GM21786 (cell line): ENCODE data around the gene SPEG.

Source experiments
- ATAC-seq: cut with Tn5 transposase; IDR thresholded peaks from one replicate; pipeline ENCODE4 v1.9.1; 2021; ENCODE audit not compliant: unreplicated experiment

The SPEG gene

DNA sequence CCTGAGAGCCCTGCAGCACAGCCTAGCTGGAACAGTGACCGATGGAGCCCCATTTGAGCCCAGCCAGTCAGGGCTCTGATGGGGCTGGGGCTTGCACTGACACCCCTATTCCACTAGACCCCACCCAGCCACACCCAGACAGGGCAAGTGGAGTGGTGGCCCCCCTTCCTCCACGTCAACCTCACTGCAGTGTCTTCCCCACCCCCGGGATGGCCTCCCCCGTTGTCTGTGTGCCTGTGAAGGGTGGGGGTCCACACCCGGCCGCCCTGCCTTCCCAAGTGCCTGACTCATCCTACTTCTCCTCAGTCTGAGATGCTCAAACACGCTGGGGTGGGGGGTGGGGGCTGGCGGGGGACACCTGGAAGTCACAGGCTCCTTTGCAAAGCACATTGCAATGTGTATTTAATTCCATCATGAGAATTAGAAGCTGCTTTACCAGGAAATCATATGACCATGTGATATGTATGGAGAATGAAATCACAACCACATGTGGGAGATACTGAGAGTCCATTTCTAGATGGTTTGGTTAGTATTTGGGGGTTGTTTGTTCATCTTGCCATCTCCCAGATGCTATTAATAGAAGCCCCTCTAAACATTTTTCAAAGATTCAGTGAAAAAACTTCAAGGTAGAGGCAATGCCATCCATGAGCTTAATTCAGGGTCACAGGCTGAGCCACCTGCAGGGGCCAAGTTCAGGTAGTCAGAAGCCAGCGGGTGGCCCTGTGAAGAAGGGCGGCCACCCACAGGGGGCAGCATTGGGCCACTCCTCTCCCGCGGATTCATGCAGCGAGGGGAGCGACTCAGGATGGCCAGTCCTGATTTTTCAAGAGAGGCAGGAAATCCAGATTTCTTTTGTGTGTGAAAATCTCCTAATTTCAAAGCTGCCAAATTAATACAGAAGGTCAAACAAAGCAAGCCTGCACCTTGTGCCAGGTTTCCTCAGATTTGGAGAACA is 41.3 kb downstream of the SPEG start:
- no peak for ATAC-seq

DNA sequence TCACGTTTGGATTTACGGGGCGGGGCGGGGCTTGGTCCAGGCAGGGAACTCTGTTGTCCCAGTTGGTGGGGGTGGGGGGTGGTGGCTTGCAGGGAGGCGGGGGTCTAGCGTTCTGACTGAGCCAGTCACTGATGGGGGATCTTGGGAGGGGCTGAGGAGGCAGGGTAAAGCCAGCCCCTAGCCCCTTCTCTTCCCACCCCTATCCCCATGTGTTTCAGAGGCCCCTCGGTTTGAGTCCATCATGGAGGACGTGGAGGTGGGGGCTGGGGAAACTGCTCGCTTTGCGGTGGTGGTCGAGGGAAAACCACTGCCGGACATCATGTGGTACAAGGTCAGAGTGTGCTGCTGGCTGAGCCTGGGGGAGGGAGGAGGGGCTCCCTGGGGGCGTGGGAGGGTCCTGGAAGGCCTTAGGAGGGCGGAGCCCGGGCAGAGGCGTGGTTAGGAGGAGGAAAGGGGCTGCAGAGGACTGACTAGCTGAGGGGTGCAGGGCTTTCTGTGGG is 42.1 kb downstream of the SPEG start:
- ATAC-seq: no peak

DNA sequence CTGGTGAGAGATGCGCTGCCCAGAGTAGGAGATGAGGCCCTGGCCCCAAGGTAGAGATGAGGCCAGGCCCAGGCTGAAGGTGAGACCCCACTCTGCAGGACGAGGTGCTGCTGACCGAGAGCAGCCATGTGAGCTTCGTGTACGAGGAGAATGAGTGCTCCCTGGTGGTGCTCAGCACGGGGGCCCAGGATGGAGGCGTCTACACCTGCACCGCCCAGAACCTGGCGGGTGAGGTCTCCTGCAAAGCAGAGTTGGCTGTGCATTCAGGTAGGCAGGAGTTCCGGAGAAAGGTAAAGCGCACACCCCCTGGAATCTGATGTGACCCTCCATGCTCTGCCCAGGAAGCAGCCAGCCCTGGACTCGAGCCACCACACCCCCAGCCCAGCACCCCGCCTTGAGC is 42.5 kb downstream of the SPEG start:
- no peak for ATAC-seq

DNA sequence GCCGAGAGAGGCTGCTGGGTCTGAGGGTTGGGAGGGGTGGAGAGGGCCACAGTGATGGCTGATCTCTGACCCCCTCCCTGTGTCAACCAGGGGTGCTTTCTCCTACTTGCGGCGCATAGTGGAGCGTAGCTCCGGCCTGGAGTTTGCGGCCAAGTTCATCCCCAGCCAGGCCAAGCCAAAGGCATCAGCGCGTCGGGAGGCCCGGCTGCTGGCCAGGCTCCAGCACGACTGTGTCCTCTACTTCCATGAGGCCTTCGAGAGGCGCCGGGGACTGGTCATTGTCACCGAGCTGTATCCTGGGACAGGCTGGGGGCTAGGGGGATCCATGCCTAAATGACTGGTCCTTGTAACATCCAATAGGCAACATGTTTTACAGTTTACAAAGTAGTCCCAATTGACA is 43.2 kb downstream of the SPEG start:
- ATAC-seq: no peak

DNA sequence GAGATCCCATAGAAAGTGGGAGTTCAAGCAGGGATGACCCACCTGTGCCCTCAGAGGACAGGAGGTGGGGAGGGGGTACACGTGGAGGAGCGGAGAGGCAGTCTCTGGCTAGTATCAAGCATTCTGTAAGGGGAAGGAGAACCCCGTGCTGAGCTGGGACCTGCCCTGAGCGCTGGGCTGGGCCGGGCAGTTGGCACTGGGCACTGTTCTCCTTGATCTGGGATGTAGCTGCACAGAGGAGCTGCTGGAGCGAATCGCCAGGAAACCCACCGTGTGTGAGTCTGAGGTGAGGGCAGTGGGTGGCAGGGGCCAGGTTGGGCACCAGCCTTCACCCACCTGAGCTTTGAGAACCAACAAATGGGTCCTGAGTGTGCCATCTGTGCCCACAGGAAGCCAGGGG is 44.3 kb downstream of the SPEG start:
- ATAC-seq: no peak

DNA sequence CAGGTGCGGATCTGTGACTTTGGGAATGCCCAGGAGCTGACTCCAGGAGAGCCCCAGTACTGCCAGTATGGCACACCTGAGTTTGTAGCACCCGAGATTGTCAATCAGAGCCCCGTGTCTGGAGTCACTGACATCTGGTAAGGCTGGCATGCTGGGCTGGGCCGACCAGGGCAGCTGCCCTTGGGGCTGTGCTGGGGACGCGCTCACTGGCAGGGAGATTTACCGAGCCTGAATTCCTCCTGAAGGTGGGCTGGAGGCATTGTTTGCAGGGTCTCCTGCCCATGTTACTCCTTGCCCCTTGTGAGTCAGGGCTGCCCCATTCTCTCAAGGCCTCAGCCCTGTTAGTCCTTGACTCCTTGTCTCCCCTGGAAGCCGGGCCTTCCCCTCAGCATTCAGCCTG is 45.4 kb downstream of the SPEG start:
- no peak for ATAC-seq

DNA sequence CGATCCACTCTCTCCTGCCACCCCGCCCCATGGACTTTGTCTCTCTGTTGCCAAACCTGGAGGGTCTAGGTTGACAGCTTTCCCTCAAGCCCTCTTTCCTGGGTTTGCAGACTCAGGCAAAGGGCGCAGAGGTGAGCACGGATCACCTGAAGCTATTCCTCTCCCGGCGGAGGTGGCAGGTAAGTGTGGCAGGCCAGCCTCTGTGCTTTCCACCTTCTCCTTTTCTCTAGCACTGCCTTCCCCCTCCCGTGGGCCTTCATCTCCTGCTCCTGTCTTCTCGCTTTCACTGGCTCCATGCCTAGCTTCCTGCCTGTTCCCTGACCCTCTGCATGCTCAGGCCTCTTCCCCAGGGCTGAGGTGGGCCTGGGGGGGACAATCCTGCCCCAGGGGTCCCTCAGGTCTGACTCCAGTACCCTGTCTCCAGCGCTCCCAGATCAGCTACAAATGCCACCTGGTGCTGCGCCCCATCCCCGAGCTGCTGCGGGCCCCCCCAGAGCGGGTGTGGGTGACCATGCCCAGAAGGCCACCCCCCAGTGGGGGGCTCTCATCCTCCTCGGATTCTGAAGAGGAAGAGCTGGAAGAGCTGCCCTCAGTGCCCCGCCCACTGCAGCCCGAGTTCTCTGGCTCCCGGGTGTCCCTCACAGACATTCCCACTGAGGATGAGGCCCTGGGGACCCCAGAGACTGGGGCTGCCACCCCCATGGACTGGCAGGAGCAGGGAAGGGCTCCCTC is 48.2 kb downstream of the SPEG start:
- no peak for ATAC-seq

DNA sequence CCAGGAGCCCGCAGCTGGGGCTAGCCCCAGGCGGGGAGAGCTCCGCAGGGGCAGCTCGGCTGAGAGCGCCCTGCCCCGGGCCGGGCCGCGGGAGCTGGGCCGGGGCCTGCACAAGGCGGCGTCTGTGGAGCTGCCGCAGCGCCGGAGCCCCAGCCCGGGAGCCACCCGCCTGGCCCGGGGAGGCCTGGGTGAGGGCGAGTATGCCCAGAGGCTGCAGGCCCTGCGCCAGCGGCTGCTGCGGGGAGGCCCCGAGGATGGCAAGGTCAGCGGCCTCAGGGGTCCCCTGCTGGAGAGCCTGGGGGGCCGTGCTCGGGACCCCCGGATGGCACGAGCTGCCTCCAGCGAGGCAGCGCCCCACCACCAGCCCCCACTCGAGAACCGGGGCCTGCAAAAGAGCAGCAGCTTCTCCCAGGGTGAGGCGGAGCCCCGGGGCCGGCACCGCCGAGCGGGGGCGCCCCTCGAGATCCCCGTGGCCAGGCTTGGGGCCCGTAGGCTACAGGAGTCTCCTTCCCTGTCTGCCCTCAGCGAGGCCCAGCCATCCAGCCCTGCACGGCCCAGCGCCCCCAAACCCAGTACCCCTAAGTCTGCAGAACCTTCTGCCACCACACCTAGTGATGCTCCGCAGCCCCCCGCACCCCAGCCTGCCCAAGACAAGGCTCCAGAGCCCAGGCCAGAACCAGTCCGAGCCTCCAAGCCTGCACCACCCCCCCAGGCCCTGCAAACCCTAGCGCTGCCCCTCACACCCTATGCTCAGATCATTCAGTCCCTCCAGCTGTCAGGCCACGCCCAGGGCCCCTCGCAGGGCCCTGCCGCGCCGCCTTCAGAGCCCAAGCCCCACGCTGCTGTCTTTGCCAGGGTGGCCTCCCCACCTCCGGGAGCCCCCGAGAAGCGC is 49.1 kb downstream of the SPEG start:
- ATAC-seq: no peak

DNA sequence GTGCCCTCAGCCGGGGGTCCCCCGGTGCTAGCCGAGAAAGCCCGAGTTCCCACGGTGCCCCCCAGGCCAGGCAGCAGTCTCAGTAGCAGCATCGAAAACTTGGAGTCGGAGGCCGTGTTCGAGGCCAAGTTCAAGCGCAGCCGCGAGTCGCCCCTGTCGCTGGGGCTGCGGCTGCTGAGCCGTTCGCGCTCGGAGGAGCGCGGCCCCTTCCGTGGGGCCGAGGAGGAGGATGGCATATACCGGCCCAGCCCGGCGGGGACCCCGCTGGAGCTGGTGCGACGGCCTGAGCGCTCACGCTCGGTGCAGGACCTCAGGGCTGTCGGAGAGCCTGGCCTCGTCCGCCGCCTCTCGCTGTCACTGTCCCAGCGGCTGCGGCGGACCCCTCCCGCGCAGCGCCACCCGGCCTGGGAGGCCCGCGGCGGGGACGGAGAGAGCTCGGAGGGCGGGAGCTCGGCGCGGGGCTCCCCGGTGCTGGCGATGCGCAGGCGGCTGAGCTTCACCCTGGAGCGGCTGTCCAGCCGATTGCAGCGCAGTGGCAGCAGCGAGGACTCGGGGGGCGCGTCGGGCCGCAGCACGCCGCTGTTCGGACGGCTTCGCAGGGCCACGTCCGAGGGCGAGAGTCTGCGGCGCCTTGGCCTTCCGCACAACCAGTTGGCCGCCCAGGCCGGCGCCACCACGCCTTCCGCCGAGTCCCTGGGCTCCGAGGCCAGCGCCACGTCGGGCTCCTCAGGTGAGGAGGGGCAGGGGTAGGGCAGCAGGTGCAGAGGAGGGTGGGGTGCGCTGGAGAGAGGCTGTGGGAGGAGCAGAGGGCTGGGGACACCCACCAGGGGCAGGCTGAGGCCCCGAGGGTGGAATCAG is 49.9 kb downstream of the SPEG start:
- ATAC-seq: no peak

DNA sequence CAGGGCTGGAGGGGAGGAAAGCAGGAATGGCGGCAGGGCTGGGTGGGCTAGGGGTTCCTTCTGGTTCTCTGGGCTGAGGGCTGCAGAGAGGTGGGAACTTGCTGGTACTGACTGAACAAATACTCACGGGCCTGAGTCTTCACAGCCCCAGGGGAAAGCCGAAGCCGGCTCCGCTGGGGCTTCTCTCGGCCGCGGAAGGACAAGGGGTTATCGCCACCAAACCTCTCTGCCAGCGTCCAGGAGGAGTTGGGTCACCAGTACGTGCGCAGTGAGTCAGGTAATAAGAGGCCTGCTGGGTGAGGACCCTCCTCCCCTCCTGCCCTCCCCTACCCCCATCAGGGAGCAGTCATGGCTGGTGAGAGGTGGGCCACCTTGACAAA is 50.5 kb downstream of the SPEG start:
- no peak for ATAC-seq

DNA sequence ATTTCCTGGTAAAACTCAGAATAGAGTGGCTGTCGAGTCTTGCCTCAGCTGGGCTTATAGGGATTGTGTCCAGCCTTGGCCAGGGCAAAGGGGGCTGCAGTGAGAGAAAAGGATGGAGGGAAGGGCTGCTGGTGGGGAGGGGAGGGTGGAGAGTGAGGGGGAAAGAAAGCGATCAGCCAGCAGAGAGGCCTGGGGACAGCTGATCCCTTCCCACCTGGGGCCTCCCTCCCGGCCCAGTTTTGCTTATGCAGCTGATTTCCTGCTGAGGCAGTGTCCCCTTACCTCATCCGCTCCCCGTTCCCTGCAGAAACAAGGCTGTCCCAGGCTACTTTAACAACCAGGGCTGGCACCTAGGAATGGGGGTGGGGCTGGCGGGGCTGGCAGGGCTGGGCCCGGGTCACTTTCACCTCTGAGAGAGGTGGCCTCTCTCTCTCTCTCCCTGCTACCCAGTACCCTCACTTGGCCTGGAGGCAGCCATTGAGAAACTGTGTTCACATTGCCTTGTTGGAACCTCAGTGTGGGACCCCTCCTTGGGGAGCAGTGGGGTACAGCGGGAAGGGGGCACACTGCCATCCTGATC is 51.8 kb downstream of the SPEG start:
- no peak for ATAC-seq

DNA sequence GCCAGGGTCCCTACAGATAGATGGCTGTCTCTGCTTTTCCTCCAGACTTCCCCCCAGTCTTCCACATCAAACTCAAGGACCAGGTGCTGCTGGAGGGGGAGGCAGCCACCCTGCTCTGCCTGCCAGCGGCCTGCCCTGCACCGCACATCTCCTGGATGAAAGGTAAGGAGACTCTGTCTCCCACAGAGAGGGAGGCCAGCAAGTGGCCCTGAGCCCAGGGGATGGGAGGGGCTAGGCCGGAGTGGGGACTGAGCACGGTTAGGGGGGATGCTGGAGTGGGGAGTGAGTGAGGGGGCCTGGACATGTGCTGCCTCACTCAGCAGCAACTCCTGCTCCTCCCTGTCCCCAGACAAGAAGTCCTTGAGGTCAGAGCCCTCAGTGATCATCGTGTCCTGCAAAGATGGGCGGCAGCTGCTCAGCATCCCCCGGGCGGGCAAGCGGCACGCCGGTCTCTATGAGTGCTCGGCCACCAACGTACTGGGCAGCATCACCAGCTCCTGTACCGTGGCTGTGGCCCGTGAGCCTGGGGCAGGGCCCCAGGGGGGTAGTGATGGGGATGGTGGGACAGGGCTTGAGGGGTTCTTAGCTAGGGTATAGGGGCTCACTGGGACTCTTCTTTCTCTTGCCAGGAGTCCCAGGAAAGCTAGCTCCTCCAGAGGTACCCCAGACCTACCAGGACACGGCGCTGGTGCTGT is 53.7 kb downstream of the SPEG start:
- ATAC-seq: no peak

DNA sequence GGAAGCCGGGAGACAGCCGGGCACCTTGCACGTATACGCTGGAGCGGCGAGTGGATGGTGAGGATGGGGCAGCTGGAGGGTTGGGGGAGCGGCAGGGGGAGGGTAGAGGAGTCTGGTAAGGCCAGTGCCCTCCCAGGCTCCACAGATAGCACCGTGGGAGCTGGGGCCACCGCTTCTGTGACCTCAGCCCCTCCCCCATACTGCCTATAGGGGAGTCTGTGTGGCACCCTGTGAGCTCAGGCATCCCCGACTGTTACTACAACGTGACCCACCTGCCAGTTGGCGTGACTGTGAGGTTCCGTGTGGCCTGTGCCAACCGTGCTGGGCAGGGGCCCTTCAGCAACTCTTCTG is 54.2 kb downstream of the SPEG start:
- ATAC-seq: no peak

DNA sequence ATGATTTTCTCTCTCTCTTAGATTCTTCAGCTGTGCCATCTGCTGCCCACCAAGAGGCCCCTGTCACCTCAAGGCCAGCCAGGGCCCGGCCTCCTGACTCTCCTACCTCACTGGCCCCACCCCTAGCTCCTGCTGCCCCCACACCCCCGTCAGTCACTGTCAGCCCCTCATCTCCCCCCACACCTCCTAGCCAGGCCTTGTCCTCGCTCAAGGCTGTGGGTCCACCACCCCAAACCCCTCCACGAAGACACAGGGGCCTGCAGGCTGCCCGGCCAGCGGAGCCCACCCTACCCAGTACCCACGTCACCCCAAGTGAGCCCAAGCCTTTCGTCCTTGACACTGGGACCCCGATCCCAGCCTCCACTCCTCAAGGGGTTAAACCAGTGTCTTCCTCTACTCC is 54.7 kb downstream of the SPEG start:
- ATAC-seq: no peak

DNA sequence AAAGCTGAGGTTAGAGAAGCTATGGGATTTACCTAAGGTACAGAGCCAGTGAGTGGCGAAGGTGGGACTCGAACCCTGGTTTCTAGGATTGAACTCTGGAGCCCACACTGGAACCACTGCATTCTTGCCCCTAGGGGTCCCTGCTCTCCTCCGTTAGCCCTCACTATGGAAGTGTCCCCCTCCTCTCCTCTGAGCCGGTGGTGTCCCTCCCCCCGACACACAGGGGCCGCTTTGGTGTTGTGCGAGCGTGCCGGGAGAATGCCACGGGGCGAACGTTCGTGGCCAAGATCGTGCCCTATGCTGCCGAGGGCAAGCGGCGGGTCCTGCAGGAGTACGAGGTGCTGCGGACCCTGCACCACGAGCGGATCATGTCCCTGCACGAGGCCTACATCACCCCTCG is 55.5 kb downstream of the SPEG start:
- ATAC-seq: no peak

DNA sequence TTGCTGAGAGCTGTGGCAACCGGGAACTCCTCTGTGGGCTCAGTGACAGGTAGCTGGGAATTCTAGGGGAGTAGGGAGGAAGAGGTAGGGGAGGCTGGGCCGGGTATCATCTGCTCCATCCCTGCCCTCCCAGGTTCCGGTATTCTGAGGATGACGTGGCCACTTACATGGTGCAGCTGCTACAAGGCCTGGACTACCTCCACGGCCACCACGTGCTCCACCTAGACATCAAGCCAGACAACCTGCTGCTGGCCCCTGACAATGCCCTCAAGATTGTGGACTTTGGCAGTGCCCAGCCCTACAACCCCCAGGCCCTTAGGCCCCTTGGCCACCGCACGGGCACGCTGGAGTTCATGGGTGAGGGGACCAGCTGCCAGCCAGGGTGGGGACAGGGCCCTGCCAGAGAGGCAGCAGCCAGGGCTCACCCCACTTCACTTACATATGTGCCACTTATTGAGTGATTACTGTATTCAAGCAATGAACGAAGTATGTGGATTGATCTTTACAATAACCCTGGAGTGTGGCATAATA is 56.0 kb downstream of the SPEG start:
- ATAC-seq: no peak

DNA sequence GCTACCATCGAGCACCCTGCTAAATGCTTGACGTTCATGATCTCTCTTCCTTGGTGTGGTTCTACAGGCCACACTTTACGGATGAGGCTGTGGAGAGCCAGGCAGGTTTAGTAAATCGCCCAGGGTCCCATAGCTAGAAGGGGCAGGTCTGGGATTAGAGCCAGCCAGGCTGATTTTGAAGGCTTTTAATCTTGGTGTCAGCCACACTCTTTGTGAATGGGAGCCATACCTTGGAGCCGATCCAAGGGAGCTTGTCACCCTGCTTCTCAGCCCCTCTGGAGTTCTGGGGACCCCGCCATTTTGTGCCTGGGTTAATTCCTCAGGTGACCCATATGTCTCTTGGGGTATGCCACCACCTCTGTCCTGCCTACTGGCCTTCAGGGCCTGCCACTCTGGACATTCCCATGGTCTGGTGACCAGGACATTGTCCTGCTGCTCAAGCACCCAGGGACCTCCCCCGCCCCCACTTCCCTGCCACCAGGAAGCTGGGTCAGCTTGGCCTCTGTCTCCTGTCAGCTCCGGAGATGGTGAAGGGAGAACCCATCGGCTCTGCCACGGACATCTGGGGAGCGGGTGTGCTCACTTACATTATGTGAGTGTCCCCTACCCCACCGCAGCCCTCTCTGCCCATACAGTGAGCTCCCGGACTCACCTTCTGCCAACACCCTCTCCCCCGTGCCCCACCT is 56.8 kb downstream of the SPEG start:
- no peak for ATAC-seq

DNA sequence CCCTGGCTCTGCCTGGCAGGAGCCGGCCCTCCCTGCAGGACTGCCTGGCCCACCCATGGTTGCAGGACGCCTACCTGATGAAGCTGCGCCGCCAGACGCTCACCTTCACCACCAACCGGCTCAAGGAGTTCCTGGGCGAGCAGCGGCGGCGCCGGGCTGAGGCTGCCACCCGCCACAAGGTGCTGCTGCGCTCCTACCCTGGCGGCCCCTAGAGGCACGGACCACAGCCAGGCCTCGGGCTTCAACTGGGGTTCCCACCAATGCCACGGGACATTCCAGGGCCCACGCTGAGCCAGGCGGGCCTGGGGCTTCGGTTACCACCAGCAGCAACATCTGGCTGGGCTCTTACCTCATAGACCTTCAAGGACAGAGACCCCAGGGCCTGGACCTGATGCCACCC is 57.9 kb downstream of the SPEG start:
- no peak for ATAC-seq

DNA sequence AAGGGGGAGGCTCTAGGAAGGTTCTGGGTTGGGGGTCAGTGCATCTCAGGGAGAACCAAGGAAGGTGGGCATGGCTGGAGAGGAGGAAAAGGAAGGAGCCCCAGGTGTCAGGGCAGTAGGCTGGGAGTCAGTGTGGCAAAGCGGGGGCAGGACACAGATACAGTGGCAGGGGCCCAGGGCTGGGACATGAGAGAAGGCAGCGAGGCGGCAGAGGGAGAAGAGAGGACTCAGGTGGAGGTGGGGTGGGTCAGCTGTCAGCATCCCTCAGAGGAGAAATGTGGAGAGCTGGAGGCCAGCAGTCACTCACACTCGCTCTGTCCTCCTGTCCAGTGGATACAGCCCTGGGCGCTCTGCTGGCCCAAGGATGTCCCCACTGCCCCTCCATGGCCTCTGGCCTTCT is 58.4 kb downstream of the SPEG start:
- ATAC-seq: no peak
